Measurements from ENCODE around the gene IFT122.

DNA sequence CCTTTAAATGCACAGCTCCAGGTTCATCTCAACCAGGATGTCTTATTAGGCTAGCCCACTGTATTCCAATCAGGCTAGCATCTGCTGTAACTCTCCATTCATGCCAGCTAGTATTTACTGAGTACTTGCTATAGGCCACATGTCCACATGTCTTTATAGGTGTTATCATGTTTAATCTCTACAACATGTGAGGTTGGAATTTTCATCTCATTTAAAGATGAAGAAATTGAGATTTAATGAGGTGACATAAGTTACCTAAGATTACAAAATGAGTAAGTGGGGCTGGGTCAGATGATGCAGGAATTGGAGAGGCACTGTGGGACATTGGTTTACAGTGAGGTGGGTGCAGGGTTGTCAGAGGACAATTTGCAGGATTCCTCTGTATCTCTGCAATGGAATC lies 2.9 kb downstream of the IFT122 start:
- TF ChIP-seq, protein P1, sequence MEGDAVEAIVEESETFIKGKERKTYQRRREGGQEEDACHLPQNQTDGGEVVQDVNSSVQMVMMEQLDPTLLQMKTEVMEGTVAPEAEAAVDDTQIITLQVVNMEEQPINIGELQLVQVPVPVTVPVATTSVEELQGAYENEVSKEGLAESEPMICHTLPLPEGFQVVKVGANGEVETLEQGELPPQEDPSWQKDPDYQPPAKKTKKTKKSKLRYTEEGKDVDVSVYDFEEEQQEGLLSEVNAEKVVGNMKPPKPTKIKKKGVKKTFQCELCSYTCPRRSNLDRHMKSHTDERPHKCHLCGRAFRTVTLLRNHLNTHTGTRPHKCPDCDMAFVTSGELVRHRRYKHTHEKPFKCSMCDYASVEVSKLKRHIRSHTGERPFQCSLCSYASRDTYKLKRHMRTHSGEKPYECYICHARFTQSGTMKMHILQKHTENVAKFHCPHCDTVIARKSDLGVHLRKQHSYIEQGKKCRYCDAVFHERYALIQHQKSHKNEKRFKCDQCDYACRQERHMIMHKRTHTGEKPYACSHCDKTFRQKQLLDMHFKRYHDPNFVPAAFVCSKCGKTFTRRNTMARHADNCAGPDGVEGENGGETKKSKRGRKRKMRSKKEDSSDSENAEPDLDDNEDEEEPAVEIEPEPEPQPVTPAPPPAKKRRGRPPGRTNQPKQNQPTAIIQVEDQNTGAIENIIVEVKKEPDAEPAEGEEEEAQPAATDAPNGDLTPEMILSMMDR (IDR thresholded peaks at IDR 0.05), result no peak
- no peak for TF ChIP-seq EP300 (IDR thresholded peaks at IDR 0.05)
- no peak for TF ChIP-seq POLR2A (IDR thresholded peaks at IDR 0.05)
- no peak for TF ChIP-seq POLR2AphosphoS5 (IDR thresholded peaks at IDR 0.05)
